ENCODE data around the gene MFAP3L.
"Not testable (repeated sequence)": the region's sequence is repeated elsewhere in the genome, so short reads cannot be mapped to it uniquely, and the experiment has no call there.

The MFAP3L gene

DNA sequence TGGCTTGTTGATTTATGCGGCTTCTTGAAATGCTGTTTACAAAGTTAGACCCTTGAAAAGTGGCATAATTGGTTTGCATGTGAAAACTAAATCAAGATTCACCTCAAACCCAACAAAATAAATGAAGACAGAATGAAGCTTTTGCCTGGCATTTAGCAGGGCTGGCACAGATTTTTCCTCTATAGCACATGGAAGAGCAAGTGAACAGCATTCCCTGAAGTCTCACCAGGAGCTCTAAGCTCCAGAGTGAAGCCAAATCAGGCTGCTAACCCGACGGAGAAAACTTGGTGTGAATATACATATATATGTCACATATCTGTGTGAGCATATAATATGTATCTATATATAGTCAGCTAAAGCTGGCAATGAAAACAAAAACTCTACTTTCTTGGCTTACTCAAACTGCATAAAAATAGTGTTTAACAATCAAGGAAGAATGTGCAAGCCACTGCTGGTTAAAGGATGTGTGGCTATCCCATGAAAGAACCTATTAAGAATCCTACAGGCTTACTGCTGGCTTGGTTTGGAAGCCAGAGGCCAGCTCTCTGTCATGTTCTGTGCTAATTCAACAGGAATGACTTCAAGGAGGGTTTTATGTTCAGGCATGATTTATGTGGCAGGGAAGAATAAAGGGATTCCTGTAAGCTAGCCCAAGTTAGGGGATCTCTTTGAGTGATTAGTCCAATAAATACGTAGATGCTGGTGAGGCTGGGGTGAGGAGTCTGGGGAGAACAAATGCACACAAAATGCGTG, 69.9 kb downstream of the MFAP3L start:
- TF ChIP-seq, protein P1, sequence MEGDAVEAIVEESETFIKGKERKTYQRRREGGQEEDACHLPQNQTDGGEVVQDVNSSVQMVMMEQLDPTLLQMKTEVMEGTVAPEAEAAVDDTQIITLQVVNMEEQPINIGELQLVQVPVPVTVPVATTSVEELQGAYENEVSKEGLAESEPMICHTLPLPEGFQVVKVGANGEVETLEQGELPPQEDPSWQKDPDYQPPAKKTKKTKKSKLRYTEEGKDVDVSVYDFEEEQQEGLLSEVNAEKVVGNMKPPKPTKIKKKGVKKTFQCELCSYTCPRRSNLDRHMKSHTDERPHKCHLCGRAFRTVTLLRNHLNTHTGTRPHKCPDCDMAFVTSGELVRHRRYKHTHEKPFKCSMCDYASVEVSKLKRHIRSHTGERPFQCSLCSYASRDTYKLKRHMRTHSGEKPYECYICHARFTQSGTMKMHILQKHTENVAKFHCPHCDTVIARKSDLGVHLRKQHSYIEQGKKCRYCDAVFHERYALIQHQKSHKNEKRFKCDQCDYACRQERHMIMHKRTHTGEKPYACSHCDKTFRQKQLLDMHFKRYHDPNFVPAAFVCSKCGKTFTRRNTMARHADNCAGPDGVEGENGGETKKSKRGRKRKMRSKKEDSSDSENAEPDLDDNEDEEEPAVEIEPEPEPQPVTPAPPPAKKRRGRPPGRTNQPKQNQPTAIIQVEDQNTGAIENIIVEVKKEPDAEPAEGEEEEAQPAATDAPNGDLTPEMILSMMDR (IDR thresholded peaks at IDR 0.05; ENCODE audit: control extremely low read depth, extremely low read depth, low read depth, missing control alignments), result no peak
- ChIA-PET POLR2A (no interaction called here), CTCF (no interaction called here)
- no peak for DNase-seq (ENCODE audit: extremely low spot score)

DNA sequence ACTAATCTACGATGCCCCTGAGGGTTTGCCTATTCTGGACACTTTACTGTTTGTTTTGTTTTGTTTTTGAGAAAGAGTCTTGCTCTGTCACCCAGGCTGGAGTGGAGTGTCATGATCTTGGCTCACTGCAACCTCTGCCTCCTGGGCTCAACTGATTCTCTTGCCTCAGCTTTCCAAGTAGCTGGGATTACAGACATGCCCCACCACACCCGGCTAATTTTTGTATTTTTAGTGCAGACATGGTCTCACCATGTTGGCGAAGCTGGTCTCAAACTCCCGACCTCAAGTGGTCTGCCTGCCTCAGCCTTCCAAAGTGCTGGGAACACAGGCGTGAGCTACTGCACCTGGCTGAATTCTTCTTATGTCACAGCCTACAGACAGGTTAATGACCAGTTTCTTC, 70.7 kb downstream of the MFAP3L start:
- CTCF ChIA-PET, result interaction anchor here (2.1 kb wide), 1 partner anchor 21 kb away, joined by 4 read pairs; no protein-coding TSS in a partner anchor
- POLR2A ChIA-PET, result no interaction called here
- TF ChIP-seq, protein P1 (IDR thresholded peaks at IDR 0.05; ENCODE audit: control extremely low read depth, extremely low read depth, low read depth, missing control alignments), result no peak
- DNase-seq (ENCODE audit: extremely low spot score), result no peak

DNA sequence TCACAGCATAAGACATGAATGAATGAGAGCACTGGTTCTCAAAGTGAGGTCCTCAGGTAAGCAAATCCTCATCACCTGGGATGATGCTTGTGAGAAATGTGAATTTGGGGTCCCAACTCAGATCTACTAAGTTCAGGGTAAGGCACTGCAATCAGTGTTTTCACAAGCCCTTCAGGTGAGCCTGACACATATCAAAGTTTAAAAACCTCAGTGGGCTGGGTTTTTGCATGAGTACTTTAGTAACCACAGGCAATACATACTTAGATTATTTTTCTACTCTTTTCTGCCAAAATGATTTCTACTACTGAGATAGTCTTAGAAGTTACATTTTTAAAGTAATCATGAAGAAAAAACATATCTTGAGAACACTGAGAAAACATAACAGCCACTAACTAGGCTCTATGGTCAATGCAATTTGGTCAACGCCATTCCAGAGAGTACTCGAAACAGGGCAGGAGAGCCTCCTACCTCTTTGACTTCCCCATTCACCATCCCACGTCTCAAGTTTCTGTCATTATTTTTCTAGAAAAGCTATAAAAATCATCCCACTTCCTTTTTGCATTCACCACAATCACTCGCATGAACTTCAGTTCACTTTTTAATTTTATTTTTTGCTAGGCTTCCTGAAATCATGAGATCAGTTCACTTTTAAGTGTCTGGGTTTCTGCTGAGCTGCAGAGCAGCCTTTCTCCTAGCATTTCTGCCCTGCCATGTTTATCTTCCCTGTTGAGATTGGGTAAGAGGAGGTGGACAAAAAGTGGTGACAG, 73.8 kb downstream of the MFAP3L start:
- peak; percentile 47 for DNase-seq (ENCODE audit: extremely low spot score)
- CTCF ChIA-PET, result no interaction called here

DNA sequence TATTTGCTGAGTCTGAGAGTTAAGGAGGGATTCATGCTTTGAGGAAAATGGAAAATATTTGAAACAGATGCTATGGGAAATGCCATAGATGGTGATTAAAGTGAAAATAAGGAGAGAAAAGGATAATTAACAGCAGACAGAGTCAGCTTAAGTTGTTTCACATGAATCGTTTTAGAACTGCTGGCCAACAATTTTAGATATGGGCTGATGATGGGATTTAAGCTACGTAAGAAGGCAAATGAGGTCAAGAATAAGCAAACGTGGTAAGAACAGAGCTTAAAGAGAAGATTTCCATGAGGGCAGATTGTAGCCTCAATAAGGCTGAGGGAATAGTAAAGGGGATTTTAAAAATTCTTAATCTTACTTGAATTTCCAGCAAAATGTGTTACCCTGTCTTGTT, 77.9 kb downstream of the MFAP3L start:
- no peak for DNase-seq (ENCODE audit: extremely low spot score)
- TF ChIP-seq, protein P1 (IDR thresholded peaks at IDR 0.05; ENCODE audit: control extremely low read depth, extremely low read depth, low read depth, missing control alignments), result no peak
- CTCF ChIA-PET, result interaction anchor here (1.9 kb wide), 1 partner anchor 16 kb away, joined by 4 read pairs; no protein-coding TSS in a partner anchor
- POLR2A ChIA-PET, result no interaction called here

More for the DNA sequence above, 73.8 kb downstream of the MFAP3L start:
- POLR2A ChIA-PET, result no interaction called here
- TF ChIP-seq, protein P1 (IDR thresholded peaks at IDR 0.05; ENCODE audit: control extremely low read depth, extremely low read depth, low read depth, missing control alignments), result no peak

DNA sequence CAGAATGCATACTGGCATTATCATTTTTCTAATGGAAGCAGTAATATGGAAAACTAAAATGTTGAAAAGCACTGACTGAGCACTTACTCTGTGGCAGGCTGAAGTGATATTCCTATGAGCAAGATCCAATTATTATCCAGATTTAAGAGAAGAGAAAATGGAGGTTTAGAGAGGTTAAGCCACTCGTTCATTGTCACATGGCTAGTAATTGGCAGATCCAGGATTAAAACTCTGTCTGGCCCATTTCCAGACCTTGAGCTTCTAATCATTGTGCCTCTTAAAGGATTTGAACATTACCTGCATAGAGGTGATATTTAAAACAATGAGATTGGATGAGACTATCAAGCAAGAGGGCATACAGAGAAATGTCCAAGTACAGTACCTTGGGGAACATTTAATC, 80.6 kb downstream of the MFAP3L start:
- CTCF ChIA-PET, result no interaction called here
- TF ChIP-seq, protein P1 (IDR thresholded peaks at IDR 0.05; ENCODE audit: control extremely low read depth, extremely low read depth, low read depth, missing control alignments), result no peak
- POLR2A ChIA-PET, result no interaction called here
- DNase-seq (ENCODE audit: extremely low spot score), result no peak

DNA sequence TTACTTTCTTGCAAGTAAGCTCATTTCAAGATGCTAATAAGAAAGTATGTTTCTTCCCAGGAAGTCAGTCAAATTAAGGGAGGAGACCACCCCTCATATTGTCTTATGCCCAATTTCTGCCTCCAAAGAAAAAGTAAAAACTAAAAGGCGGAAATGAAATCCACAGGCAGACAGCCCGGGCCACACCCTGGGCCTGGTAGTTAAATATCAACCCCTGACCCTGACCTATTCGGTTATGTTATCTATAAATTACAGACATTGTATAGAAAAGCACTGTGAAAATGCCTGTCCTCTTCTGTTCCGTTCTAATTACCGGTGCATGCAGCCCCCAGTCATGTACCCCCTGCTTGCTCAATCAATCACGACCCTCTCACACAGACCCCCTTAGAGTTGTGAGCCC, 82.6 kb downstream of the MFAP3L start:
- POLR2A ChIA-PET, CTCF ChIA-PET: not testable (repeated sequence)

DNA sequence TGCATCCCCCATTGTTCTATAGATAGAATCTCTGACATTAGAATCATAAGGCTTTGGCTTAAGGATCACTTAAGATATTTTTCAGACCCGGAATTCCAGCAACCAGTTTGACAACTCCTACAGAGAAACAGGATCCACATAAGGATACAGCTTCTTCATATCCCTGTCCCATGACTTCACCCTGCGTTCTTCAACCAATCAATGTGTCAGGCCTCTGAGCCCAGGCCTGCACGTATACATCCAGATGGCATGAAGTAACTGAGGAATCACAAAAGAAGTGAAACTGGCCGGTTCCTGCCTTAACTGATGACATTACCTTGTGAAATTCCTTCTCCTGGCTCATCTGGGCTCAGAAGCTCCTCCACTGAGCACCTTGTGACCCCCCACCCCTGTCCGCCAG, 85.1 kb downstream of the MFAP3L start:
- TF ChIP-seq, protein P1 (IDR thresholded peaks at IDR 0.05; ENCODE audit: control extremely low read depth, extremely low read depth, low read depth, missing control alignments), result no peak
- ChIA-PET POLR2A (no interaction called here), CTCF (no interaction called here)
- DNase-seq (ENCODE audit: extremely low spot score), result no peak

More for the DNA sequence above, 82.6 kb downstream of the MFAP3L start:
- not testable (repeated sequence) for DNase-seq (ENCODE audit: extremely low spot score)
